ENCODE data around the gene MVB12B. TPM values are rescaled to one million over a fixed set of nuclear protein-coding genes. Genes with fewer than 3 reads are reported as not detected.

MVB12B gene
- total RNA-seq, 1 experiment from 2014 or later, result 5.7 TPM

DNA sequence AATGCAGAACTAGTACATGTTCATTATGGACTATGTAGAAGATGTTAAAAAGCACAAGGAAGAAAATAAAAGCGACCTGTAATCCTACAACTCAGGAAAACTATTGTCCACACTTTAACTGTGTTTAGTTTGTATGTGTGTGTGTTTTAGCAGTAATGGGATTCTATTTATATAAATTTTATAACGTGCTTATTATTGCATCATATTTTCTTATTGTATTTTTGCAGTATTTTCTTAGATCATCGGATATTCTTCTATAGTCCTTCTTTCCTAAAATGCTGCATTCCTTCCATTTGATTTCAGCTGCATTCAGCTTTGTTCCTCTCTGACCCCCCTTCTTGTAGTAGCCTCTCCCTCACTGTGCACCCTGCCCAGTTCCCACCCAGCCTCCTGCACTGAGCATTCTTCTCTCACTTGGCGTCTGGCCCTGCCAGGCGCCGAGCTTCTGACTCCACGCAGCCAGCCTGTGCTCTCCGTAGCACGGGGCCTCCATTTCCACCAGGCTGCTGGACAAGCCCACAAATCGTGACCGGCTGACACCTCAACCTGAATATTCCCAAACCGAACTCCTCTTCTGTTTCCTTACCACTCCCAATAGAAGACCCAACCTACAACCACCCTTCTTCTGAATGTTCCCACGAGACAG is 39.9 kb downstream of the MVB12B start:
- ATAC-seq (no peak), DNase-seq (ENCODE audit: low spot score) (no peak)
- Mint-ChIP-seq H3K4me1 (peaks cover 12% of the 10 kb centered on the region), H3K36me3 (peaks cover 21% of the 10 kb centered on the region), H3K27ac (no peak overlapping the region), H3K4me3 (no peak overlapping the region), H3K27me3 (ENCODE audit: low read depth) (no peaks in the 10 kb centered on the region), H3K9me3 (peaks cover 22% of the 10 kb centered on the region)
- TF ChIP-seq ZNF138 (CRISPR knock-in tag; conservative IDR thresholded peaks at IDR 0.05), result no peak
- TF ChIP-seq, protein P1, sequence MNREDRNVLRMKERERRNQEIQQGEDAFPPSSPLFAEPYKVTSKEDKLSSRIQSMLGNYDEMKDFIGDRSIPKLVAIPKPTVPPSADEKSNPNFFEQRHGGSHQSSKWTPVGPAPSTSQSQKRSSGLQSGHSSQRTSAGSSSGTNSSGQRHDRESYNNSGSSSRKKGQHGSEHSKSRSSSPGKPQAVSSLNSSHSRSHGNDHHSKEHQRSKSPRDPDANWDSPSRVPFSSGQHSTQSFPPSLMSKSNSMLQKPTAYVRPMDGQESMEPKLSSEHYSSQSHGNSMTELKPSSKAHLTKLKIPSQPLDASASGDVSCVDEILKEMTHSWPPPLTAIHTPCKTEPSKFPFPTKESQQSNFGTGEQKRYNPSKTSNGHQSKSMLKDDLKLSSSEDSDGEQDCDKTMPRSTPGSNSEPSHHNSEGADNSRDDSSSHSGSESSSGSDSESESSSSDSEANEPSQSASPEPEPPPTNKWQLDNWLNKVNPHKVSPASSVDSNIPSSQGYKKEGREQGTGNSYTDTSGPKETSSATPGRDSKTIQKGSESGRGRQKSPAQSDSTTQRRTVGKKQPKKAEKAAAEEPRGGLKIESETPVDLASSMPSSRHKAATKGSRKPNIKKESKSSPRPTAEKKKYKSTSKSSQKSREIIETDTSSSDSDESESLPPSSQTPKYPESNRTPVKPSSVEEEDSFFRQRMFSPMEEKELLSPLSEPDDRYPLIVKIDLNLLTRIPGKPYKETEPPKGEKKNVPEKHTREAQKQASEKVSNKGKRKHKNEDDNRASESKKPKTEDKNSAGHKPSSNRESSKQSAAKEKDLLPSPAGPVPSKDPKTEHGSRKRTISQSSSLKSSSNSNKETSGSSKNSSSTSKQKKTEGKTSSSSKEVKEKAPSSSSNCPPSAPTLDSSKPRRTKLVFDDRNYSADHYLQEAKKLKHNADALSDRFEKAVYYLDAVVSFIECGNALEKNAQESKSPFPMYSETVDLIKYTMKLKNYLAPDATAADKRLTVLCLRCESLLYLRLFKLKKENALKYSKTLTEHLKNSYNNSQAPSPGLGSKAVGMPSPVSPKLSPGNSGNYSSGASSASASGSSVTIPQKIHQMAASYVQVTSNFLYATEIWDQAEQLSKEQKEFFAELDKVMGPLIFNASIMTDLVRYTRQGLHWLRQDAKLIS (CRISPR knock-in tag; IDR thresholded peaks at IDR 0.05; ENCODE audit: borderline replicate concordance), result no peak
- TF ChIP-seq ETV6 (CRISPR knock-in tag; IDR thresholded peaks at IDR 0.05), result no peak
- no peak for TF ChIP-seq ARID4B (CRISPR knock-in tag; IDR thresholded peaks at IDR 0.05; ENCODE audit: borderline replicate concordance)
- TF ChIP-seq FOXP1 (CRISPR knock-in tag; IDR thresholded peaks at IDR 0.05; ENCODE audit: borderline replicate concordance), result no peak
- TF ChIP-seq, protein P2, sequence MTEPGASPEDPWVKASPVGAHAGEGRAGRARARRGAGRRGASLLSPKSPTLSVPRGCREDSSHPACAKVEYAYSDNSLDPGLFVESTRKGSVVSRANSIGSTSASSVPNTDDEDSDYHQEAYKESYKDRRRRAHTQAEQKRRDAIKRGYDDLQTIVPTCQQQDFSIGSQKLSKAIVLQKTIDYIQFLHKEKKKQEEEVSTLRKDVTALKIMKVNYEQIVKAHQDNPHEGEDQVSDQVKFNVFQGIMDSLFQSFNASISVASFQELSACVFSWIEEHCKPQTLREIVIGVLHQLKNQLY (CRISPR knock-in tag; IDR thresholded peaks at IDR 0.05), result no peak
- TF ChIP-seq RORB (CRISPR knock-in tag; IDR thresholded peaks at IDR 0.05), result no peak
- no peak for TF ChIP-seq FOXJ3 (CRISPR knock-in tag; IDR thresholded peaks at IDR 0.05; ENCODE audit: borderline replicate concordance)
- TF ChIP-seq HMGXB4 (CRISPR knock-in tag; IDR thresholded peaks at IDR 0.05), result no peak
- no peak for TF ChIP-seq ZNF425 (CRISPR knock-in tag; conservative IDR thresholded peaks at IDR 0.05)
- TF ChIP-seq MYBL2 (CRISPR knock-in tag; IDR thresholded peaks at IDR 0.05), result no peak
- no peak for TF ChIP-seq PRDM15 (CRISPR knock-in tag; IDR thresholded peaks at IDR 0.05)
- TF ChIP-seq SMAD3 (CRISPR knock-in tag; IDR thresholded peaks at IDR 0.05; ENCODE audit: borderline replicate concordance), result no peak
- no peak for TF ChIP-seq TEAD4 (CRISPR knock-in tag; IDR thresholded peaks at IDR 0.05)
- TF ChIP-seq ZNF416 (CRISPR knock-in tag; IDR thresholded peaks at IDR 0.05), result no peak
- TF ChIP-seq NFYB (CRISPR knock-in tag; conservative IDR thresholded peaks at IDR 0.05; ENCODE audit: low read depth), result no peak
- no peak for TF ChIP-seq ATF2 (CRISPR knock-in tag; IDR thresholded peaks at IDR 0.05; ENCODE audit: borderline replicate concordance, low read depth)
- TF ChIP-seq KAT7 (CRISPR knock-in tag; IDR thresholded peaks at IDR 0.05; ENCODE audit: borderline replicate concordance), result no peak
- CTCF ChIA-PET, result interaction anchor here (1.7 to 2.0 kb wide), 2 partner anchors 32 to 65 kb away, joined by 3 to 5 read pairs; no protein-coding TSS in a partner anchor
- POLR2A ChIA-PET, result no interaction called here

All from WTC11 (cell line).